ENCODE data around the gene DISP2. TPM values are rescaled to one million over a fixed set of nuclear protein-coding genes. Genes with fewer than 3 reads are reported as not detected.

Gene DISP2
- total and polyA plus RNA-seq, 9 of the 15 experiments (the other 6 are each of a cell fraction or from before 2014, with no cell fraction given), result 0.06 to 0.89 (median 0.15) TPM; not detected in 1

DNA sequence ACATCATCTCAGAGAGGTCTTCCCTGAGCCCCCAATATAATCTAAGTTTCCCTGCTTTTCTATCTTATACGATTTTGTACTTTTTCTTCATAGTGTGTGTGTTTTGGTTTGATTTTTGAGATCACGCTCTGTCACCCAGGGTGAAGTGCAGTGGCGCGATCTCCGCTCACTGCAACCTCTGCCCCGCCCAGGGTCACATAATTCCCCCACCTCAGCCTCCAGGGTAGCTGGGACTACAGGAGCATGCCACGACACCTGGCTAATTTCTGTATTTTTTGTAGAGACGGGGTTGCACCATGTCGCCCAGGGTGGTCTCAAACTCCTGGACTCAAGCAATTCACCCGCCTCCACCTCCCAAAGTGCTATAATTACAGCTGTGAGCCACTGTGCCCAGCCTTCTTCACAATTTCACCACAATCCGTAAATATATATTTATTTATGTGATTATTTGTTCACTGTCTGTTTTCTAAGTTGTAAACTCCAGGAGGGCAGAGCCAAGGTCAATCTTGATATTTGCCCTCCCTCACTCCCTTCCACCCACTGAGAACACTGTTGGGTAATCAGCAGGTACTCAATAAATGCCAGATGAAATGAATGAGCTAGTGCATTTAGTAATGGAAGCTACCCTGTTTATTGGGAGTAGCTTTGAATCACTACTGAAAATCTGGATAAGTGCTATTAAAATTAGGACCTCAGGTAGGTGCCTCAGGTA lies 24.0 kb downstream of the DISP2 start:
- intact Hi-C loops (cut with micrococcal nuclease) (no loop called here), in situ Hi-C loops (cut with MboI) (no loop called here)
- H3K27me3 ChIP-seq (ENCODE audit: control insufficient read depth in 2 of 2, insufficient read depth in 2 of 2, low read length in 2 of 2), result no peaks in the 10 kb centered on the region
- POLR2A ChIA-PET, result interaction anchor here (0.7 to 1.5 kb wide), 10 partner anchors 8 to 533 kb away, joined by 3 to 13 read pairs (median 3); partner anchors contain the start of gene DISP2
- peak overlapping the region; percentile 99 for H2AFZ ChIP-seq (ENCODE audit: low read depth, low read length)
- H3K4me2 ChIP-seq (ENCODE audit: insufficient read depth, low read length), result peak overlapping the region; percentile 84
- WGBS (ENCODE audit: insufficient coverage, low coverage, missing lambda C conversion rate), result 81% methylated on average over 11 of the region's 11 CpGs
- peak overlapping the region; percentile 71; the same call in 1 of the 3 replicates for H3K27ac ChIP-seq (ENCODE audit: extremely low read depth, low read depth, low read length)
- TF ChIP-seq SPI1 (IDR thresholded peaks at IDR 0.05; ENCODE audit: borderline replicate concordance, low read depth, low read length), result no peak
- TF ChIP-seq, protein P1, sequence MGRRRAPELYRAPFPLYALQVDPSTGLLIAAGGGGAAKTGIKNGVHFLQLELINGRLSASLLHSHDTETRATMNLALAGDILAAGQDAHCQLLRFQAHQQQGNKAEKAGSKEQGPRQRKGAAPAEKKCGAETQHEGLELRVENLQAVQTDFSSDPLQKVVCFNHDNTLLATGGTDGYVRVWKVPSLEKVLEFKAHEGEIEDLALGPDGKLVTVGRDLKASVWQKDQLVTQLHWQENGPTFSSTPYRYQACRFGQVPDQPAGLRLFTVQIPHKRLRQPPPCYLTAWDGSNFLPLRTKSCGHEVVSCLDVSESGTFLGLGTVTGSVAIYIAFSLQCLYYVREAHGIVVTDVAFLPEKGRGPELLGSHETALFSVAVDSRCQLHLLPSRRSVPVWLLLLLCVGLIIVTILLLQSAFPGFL (CRISPR knock-in tag; IDR thresholded peaks at IDR 0.05), result no peak
- no peak for TF ChIP-seq BHLHE40 (IDR thresholded peaks at IDR 0.05; ENCODE audit: low read length)
- TF ChIP-seq, protein P2, sequence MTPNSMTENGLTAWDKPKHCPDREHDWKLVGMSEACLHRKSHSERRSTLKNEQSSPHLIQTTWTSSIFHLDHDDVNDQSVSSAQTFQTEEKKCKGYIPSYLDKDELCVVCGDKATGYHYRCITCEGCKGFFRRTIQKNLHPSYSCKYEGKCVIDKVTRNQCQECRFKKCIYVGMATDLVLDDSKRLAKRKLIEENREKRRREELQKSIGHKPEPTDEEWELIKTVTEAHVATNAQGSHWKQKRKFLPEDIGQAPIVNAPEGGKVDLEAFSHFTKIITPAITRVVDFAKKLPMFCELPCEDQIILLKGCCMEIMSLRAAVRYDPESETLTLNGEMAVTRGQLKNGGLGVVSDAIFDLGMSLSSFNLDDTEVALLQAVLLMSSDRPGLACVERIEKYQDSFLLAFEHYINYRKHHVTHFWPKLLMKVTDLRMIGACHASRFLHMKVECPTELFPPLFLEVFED (CRISPR knock-in tag; conservative IDR thresholded peaks at IDR 0.05), result no peak
- TF ChIP-seq HIVEP1 (CRISPR knock-in tag; IDR thresholded peaks at IDR 0.05), result no peak
- no peak for TF ChIP-seq ZNF77 (CRISPR knock-in tag; IDR thresholded peaks at IDR 0.05)
- H3K36me3 ChIP-seq (ENCODE audit: control insufficient read depth, insufficient read depth, low read length), result peaks cover 27% of the 10 kb centered on the region
- H3K9me1 ChIP-seq (ENCODE audit: control insufficient read depth, insufficient read depth, low read length), result peaks cover 5% of the 10 kb centered on the region
- no peak for ATAC-seq
- H3K4me3 ChIP-seq, result no peak overlapping the region
- peaks cover 31% of the 10 kb centered on the region for H3K79me2 ChIP-seq (ENCODE audit: control insufficient read depth, insufficient read depth, low read length)
- CTCF ChIA-PET (ENCODE audit: low intra/inter-chr PET ratio), result interaction anchor here (0.5 kb wide), 1 partner anchor 84 kb away, joined by 3 read pairs; no protein-coding TSS in a partner anchor
- no peak for DNase-seq (ENCODE audit: extremely low read depth in 1 of 4, low spot score in 3 of 4)
- peaks cover 21 to 30% of the 10 kb centered on the region in 2 experiments; a peak in 4 of 5 replicates for H3K4me1 ChIP-seq (replicated peaks in 1 of 2; ENCODE audit: control insufficient read depth in 2 of 2, insufficient read depth in 2 of 2, low read length in 2 of 2)
- peak overlapping the region in 1 of 2 experiments; percentile 84; a peak in 1 of 4 replicates for H3K9ac ChIP-seq (ENCODE audit: insufficient read depth in 1 of 2, low read depth in 2 of 2, low read length in 2 of 2)
- no peaks in the 10 kb centered on the region for H4K20me1 ChIP-seq (replicated peaks; ENCODE audit: control insufficient read depth, insufficient read depth, low read length)
- H3K9me3 ChIP-seq (replicated peaks; ENCODE audit: control insufficient read depth, insufficient read depth, low read depth, low read length), result no peaks in the 10 kb centered on the region
- FAIRE-seq, result no peak
- BruUV-seq (replicated peaks), result no TSS peak

Data from K562 (cell line).